NB4 (cell line): ENCODE data around the gene MMP25.
"Not testable (repeated sequence)": the region's sequence is repeated elsewhere in the genome, so short reads cannot be mapped to it uniquely, and the experiment has no call there.

Experiments used
- DNase-seq: peaks from one replicate; pipeline ENCODE4 v3.0.0; 2010; ENCODE audit warnings: low read depth
- H3K4me3 ChIP-seq: one replicate; pipeline ENCODE4 v1.5.1; 2011; ENCODE audit warnings: mild to moderate bottlenecking, low read depth, low read length, moderate library complexity
- CTCF ChIP-seq: IDR thresholded peaks from one replicate; pipeline ENCODE4 v1.5.1; 2012; ENCODE audit warnings: low read depth, low read length
- MYC ChIP-seq: IDR thresholded peaks from 2 replicates; pipeline ENCODE4 v1.6.1; 2011; ENCODE audit warnings: low read depth, low read length
- POLR2A ChIP-seq: IDR thresholded peaks from 2 replicates; pipeline ENCODE4 v1.6.1; 2011; ENCODE audit warnings: mild to moderate bottlenecking; ENCODE audit not compliant: insufficient read length; ENCODE audit errors: extremely low read depth
- TF ChIP-seq, protein P1 (sequence below): IDR thresholded peaks from 2 replicates; pipeline ENCODE4 v1.6.1; 2011; ENCODE audit warnings: low read depth, low read length

Gene MMP25

DNA sequence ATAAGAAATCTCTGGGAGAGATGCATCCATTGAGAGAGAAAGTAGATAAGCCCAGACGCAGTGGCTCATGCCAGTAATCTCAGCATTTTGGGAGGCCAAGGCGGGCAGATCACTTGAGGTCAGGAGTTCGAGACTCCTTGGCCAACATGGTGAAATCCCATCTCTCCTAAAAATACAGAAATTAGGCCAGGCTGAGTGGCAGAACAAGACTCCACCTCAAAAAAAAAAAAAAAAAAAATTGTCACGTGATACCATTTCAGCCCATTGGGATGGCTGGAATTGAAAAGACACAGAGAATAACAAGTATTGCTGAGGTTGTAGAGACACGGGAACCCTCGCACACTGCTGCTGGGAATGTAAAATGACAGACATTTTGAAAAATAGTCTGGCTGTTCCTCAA, 16.2 kb downstream of the MMP25 start:
- DNase-seq: no peak
- no peak for TF ChIP-seq POLR2A
- TF ChIP-seq, protein P1, sequence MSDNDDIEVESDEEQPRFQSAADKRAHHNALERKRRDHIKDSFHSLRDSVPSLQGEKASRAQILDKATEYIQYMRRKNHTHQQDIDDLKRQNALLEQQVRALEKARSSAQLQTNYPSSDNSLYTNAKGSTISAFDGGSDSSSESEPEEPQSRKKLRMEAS: no peak
- no peak for TF ChIP-seq CTCF
- no peak for TF ChIP-seq MYC
- no peak overlapping the region for H3K4me3 ChIP-seq

GRCh38 chr16:3063625-3064386, 17.4 kb downstream of the MMP25 start:
- TF ChIP-seq MYC: no peak
- DNase-seq: no peak
- no peak overlapping the region for H3K4me3 ChIP-seq

GRCh38 chr16:3065069-3065741, 18.8 kb downstream of the MMP25 start, which contains the start of gene IL32:
TSS of gene IL32 (plus strand) at chr16:3065640. CDS start at chr16:3065812, 172 bp downstream.
- TF ChIP-seq CTCF (no peak), MYC (no peak), POLR2A (no peak)
- TF ChIP-seq, protein P1: no peak
- no peak within 1 kb of the TSS for H3K4me3 ChIP-seq
- no peak for DNase-seq

DNA sequence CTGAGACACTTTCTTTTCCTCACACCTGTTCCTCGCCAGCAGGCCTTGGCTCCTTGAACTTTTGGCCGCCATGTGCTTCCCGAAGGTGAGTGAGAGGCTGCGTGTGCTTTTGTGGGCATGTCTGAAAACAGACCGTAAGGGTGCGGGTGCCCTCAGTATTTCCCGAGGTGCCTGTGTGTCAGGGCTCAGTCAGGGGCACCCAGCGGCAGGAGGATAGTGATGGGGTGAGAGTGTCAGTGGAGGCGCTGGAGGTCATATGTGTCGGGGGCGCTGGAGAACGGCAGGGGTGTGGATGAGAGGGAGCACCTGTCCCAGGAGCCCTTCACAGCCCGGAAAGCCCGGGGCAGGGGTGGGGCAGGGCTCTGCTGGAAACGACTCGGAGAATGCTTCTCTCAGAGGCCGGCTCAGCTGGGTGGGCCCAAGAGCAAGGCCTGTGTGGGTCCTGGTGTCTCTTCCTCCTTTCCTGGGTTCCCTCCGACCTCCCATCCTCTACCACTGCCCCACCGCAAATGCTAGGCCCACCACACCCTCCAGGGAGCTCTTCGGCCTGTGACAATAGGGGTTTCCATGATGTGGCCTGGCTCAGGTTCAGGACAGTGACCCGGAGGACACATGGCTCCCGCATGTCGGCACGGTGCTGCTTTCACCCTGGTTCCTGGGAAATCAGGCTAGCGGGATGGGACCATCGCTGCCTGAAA, 19.5 kb downstream of the MMP25 start:
- no peak for DNase-seq
- TF ChIP-seq MYC: no peak
- TF ChIP-seq POLR2A: no peak
- TF ChIP-seq, protein P1: no peak
- no peak for TF ChIP-seq CTCF
- H3K4me3 ChIP-seq: no peak overlapping the region

DNA sequence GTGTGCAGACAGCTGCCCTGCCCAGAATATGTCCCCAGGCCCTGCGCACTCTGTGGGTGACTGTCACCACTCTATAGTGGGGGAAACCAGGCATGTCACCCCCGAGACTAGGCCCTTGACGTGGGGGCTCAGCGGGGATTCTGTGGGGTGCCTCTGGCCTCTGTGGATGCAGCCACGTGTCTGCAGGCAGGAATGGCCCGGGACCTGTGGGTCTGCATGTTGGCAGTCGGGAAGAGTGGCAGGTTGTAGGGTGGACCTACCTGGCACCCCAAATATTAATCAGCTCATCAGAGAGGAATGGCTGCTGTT, 20.0 kb downstream of the MMP25 start:
- H3K4me3 ChIP-seq: no peak overlapping the region
- no peak for DNase-seq
- TF ChIP-seq CTCF (no peak), POLR2A (no peak), MYC (no peak)
- TF ChIP-seq, protein P1: no peak

- no peak for DNase-seq
- no peak overlapping the region for H3K4me3 ChIP-seq
- TF ChIP-seq, protein P1: no peak
- TF ChIP-seq POLR2A (no peak), MYC (no peak), CTCF (no peak)
Observed at GRCh38 chr16:3068487-3068886, 22.1 kb downstream of the MMP25 start.

- DNase-seq, H3K4me3 ChIP-seq: not testable (repeated sequence)
Observed at GRCh38 chr16:3069146-3069545, 22.8 kb downstream of the MMP25 start.
